T-helper 2 cell (primary cell): Measurements from ENCODE around the gene HJURP.
"Not testable (repeated sequence)": the region's sequence is repeated elsewhere in the genome, so short reads cannot be mapped to it uniquely, and the experiment has no call there.

Experiments used
- DNase-seq, 5 experiments: peaks; one replicate each; pipeline versions ENCODE4 v3.0.0 to v3.0.0-alpha.2; 2012 to 2022
- total RNA-seq, 2 donors: gene quantifications; one replicate each; lab custom pipeline; 2026; lab: John Stamatoyannopoulos, UW

HJURP gene
- total RNA-seq = 0.31 to 2.8 reads per million in 2 donors

- peak; percentile 69 to 97 (median 80) for DNase-seq
Measured at GRCh38 chr2:233854241-233854981, at the start of gene HJURP. Gene HJURP, minus strand, starts transcription at chr2:233854535. Its CDS starts 35 bp downstream, at chr2:233854500.

- DNase-seq = no peak
Measured at GRCh38 chr2:233901884-233902283, 47.5 kb upstream of the HJURP start.

- DNase-seq = no peak
Measured at GRCh38 chr2:233901367-233901766, 47.0 kb upstream of the HJURP start.

GRCh38 chr2:233896253-233896652, 41.9 kb upstream of the HJURP start:
- not testable (repeated sequence) for DNase-seq

GRCh38 chr2:233892793-233893192, 38.5 kb upstream of the HJURP start:
- DNase-seq = no peak

GRCh38 chr2:233882353-233882752, 28.0 kb upstream of the HJURP start:
- DNase-seq = no peak

- not testable (repeated sequence) for DNase-seq
Measured at GRCh38 chr2:233872125-233872524, 17.8 kb upstream of the HJURP start.

GRCh38 chr2:233871432-233871831, 17.1 kb upstream of the HJURP start:
- DNase-seq = no peak

- DNase-seq = peak; percentile 23 to 84 (median 43)
Measured at GRCh38 chr2:233867993-233868532, 13.7 kb upstream of the HJURP start, which contains the start of gene MSL3B. Gene MSL3B, minus strand, starts transcription at chr2:233868386.

- no peak for DNase-seq
Measured at GRCh38 chr2:233866479-233866878, 12.1 kb upstream of the HJURP start.

GRCh38 chr2:233865838-233866237, 11.5 kb upstream of the HJURP start:
- no peak for DNase-seq

- no peak for DNase-seq
Measured at GRCh38 chr2:233862261-233862768, 8.0 kb upstream of the HJURP start.

- DNase-seq = no peak
Measured at GRCh38 chr2:233858331-233858730, 4.0 kb upstream of the HJURP start.

GRCh38 chr2:233857511-233858141, 3.3 kb upstream of the HJURP start:
- peak in 4 of 5 experiments; percentile 27 to 53 (median 38) for DNase-seq

- DNase-seq = no peak
Measured at GRCh38 chr2:233856184-233856583, 1.8 kb upstream of the HJURP start.

- DNase-seq = no peak
Measured at GRCh38 chr2:233855345-233855744, 1.0 kb upstream of the HJURP start.

GRCh38 chr2:233853883-233854240, 473 bp downstream of the HJURP start:
- DNase-seq = no peak

GRCh38 chr2:233853353-233853752, 982 bp downstream of the HJURP start:
- DNase-seq = no peak

- no peak for DNase-seq
Measured at GRCh38 chr2:233852056-233852455, 2.3 kb downstream of the HJURP start.

GRCh38 chr2:233851169-233851568, 3.2 kb downstream of the HJURP start:
- no peak for DNase-seq

GRCh38 chr2:233850745-233851144, 3.6 kb downstream of the HJURP start:
- no peak for DNase-seq

GRCh38 chr2:233849607-233850271, 4.6 kb downstream of the HJURP start:
- DNase-seq = no peak

GRCh38 chr2:233848276-233848675, 6.1 kb downstream of the HJURP start:
- no peak for DNase-seq
